ENCODE results near the gene CKB.

CKB gene

GRCh38 chr14:103522649-103523574, at the start of gene CKB:
CKB (minus strand) TSS chr14:103522830; CDS start chr14:103522493, 337 bp downstream.
- no peak for DNase-seq (ENCODE audit: low read depth in 2 of 2)

GRCh38 chr14:103569408-103569807, 46.8 kb upstream of the CKB start:
- no peak for DNase-seq (ENCODE audit: low read depth in 2 of 2)

- no peak for DNase-seq (ENCODE audit: low read depth in 2 of 2)
These were observed 46.3 kb upstream of the CKB start for GRCh38 chr14:103568952-103569351.

- no peak for DNase-seq (ENCODE audit: low read depth in 2 of 2)
These were observed 41.3 kb upstream of the CKB start for GRCh38 chr14:103563844-103564505.

- no peak for DNase-seq (ENCODE audit: low read depth in 2 of 2)
These were observed 40.6 kb upstream of the CKB start for GRCh38 chr14:103563226-103563620.

GRCh38 chr14:103562429-103563225, 40.0 kb upstream of the CKB start, which contains the start of the genes BAG5 and COA8:
BAG5 (minus strand) TSS chr14:103562657; CDS start chr14:103561164, 1,493 bp downstream.
COA8 (plus strand) TSS chr14:103562960; CDS start chr14:103563002, 42 bp downstream.
- peak; percentile 69 to 80 for DNase-seq (ENCODE audit: low read depth in 2 of 2)

- DNase-seq (ENCODE audit: low read depth in 2 of 2), result no peak
These were observed 39.5 kb upstream of the CKB start for GRCh38 chr14:103562179-103562428.

- DNase-seq (ENCODE audit: low read depth in 2 of 2), result no peak
These were observed 39.0 kb upstream of the CKB start for GRCh38 chr14:103561381-103562178.

- no peak for DNase-seq (ENCODE audit: low read depth in 2 of 2)
These were observed 38.1 kb upstream of the CKB start for GRCh38 chr14:103560691-103561090.

GRCh38 chr14:103559766-103560165, 37.1 kb upstream of the CKB start:
- DNase-seq (ENCODE audit: low read depth in 2 of 2), result no peak

- DNase-seq (ENCODE audit: low read depth in 2 of 2), result no peak
These were observed 35.6 kb upstream of the CKB start for GRCh38 chr14:103558071-103558882.

GRCh38 chr14:103556946-103557758, 34.5 kb upstream of the CKB start:
- DNase-seq (ENCODE audit: low read depth in 2 of 2), result no peak

- no peak for DNase-seq (ENCODE audit: low read depth in 2 of 2)
These were observed 33.1 kb upstream of the CKB start for GRCh38 chr14:103555559-103556337.

- no peak for DNase-seq (ENCODE audit: low read depth in 2 of 2)
These were observed 30.2 kb upstream of the CKB start for GRCh38 chr14:103552846-103553210.

- DNase-seq (ENCODE audit: low read depth in 2 of 2), result no peak
These were observed 29.6 kb upstream of the CKB start for GRCh38 chr14:103552011-103552845.

GRCh38 chr14:103551338-103551762, 28.7 kb upstream of the CKB start:
- no peak for DNase-seq (ENCODE audit: low read depth in 2 of 2)

- DNase-seq (ENCODE audit: low read depth in 2 of 2), result no peak
These were observed 28.1 kb upstream of the CKB start for GRCh38 chr14:103550451-103551337.
